VCaP (cell line): ENCODE measurements around the gene SIRT4.

Experiments
- H3K27ac ChIP-seq: fragments of 450-650 bp; 2 replicates; pipeline ENCODE4 v1.5.1; 2017
- TF ChIP-seq, protein P1 (sequence below): fragments of 450-650 bp; conservative IDR thresholded peaks from 2 replicates; pipeline ENCODE4 v1.5.1; 2017; ENCODE audit warnings: mild to moderate bottlenecking, moderate library complexity

The SIRT4 gene

DNA sequence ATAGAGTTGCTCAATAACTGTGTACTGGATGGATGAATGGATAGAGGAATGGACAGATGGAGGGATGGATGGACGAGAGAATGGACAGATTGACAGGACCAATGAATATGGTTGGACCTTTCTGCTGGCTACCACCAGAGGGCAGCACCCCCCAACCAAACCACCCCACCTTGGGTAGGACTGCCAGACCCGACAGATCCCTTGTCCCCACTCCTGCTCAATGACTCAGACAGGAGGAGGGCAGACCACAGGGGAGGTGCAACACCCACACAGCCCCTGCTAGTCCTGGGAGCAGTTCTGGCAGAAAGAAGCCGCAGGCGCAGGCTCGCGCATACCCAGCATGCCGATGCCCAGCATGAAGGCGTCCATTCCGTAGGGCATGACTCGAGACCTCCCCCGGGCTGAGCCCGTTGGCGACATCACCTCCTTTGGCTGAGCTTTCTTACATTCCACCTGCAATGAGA, 54.5 kb downstream of the SIRT4 start:
- TF ChIP-seq, protein P1, sequence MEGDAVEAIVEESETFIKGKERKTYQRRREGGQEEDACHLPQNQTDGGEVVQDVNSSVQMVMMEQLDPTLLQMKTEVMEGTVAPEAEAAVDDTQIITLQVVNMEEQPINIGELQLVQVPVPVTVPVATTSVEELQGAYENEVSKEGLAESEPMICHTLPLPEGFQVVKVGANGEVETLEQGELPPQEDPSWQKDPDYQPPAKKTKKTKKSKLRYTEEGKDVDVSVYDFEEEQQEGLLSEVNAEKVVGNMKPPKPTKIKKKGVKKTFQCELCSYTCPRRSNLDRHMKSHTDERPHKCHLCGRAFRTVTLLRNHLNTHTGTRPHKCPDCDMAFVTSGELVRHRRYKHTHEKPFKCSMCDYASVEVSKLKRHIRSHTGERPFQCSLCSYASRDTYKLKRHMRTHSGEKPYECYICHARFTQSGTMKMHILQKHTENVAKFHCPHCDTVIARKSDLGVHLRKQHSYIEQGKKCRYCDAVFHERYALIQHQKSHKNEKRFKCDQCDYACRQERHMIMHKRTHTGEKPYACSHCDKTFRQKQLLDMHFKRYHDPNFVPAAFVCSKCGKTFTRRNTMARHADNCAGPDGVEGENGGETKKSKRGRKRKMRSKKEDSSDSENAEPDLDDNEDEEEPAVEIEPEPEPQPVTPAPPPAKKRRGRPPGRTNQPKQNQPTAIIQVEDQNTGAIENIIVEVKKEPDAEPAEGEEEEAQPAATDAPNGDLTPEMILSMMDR: peak; percentile 95
- no peak overlapping the region for H3K27ac ChIP-seq

DNA sequence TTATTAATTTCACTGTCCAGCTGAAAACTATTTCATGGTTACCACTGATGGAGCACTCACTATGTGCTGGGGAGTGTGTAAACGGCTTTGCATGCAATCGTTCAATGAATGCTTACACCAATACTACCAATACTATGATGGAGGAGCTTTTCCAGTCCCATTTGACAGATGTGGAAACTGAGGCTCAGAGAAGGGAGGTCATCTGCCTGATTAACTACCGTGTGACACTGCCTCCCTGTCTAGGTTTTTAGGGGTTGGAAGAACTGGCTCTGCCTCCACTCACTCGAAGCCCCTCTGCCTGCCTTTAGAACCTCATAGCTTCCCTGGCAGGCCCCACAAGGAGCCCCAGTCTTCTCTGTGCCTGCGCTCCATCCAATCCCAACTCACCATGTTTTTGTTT, 55.0 kb downstream of the SIRT4 start:
- TF ChIP-seq, protein P1: no peak
- H3K27ac ChIP-seq: no peak overlapping the region

DNA sequence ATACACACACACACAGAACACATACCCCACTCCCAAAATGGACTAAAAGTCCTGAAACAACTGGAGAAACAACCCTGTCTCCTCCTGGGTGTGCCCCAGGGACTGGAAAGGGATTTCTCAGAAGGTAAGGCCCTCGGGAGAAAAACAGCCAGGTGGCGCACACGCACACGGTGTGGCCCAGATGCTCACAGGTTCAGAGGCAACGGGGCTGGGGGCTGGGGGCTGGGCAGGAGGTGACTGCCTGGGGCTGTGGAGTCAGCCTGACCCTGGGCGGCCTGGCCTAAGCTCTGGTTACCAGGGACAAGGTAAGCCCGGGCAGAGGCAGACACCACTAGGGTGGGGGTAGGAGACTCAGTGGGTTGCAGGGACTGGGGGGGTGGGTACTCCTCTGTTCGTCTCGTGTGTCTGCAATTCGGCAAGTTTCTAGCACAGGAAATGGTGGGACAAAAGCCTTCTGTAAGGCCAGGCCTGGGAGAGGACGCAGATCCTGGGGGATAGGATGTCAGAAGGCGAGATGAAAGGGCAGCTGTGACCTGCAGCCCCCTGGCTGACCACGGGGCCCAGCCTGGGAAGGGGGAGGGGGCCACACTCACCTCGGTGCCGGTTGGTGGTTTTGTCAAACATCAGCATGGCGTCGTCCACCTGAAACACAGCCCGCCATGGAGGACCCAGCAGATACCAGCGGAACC, 56.4 kb downstream of the SIRT4 start:
- H3K27ac ChIP-seq: no peak overlapping the region
- TF ChIP-seq, protein P1: peak; percentile 21; the same call in 1 of the 2 replicates

DNA sequence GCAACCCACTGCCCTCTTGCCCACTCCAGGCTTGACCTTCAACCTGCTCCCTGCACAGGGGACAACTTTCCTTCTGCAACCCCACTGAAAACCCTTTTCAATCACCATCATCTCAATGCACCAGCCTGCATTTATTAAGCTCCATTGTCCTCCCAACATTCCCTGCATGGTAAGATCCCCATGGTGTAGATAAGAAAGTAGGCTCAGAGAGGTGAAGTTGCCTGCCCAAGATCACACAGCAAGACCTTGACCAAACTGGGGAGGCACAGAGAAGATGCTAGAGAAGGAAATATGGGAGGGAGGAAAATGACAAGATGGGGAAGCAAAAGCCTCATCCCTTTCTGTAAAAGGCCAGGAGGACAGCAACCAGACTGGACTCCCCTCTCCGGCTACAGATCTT, 57.0 kb downstream of the SIRT4 start:
- no peak overlapping the region for H3K27ac ChIP-seq
- TF ChIP-seq, protein P1: no peak

DNA sequence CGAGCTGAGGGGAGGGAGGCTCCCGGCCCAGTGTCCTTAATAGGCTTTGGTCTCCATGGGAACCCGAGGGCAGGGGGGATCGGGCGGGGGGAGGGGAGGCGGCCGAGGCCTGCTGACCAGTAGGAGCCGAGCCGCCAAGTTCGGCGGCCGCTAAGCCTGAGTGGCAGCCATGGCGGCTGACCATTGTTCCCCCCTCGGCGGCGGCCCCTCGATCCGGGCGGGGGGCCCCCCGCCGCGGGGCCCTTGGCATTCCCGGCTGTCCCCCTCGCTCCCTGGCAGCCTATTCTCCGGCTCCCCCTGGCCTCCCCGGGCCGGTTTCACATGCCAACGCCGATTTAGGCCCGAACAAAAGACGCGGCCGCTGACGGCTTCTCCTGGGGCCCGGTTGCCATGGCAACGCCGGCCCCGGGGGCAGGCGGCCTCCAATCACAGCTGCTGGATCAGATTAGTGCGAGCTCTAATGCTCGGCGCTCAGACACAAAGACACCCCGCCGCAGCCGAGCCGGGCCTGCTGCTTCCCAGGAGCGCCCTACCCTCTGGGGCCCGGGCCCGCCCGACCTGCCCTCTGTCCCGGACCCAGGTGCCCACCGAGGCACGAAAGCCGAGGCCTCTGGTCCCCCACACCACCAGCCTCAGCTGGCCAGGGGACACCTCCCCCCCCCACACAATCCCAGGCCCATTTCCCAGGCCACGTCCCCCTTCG, 59.5 kb downstream of the SIRT4 start:
- TF ChIP-seq, protein P1: no peak
- no peak overlapping the region for H3K27ac ChIP-seq
